Ovary (tissue), 3 donors: ENCODE data around the gene NCS1.

Experiments used
- EP300 ChIP-seq: sonication (generic); formaldehyde crosslinking; IDR thresholded peaks from one replicate; pipeline ENCODE4 v1.6.1; 2017; ENCODE audit warnings: antibody characterized with exemption
- POLR2A ChIP-seq: fragments of 450-650 bp; IDR thresholded peaks from one replicate; pipeline ENCODE4 v1.6.1; 2017; ENCODE audit warnings: antibody characterized with exemption, mild to moderate bottlenecking, moderate library complexity
- TF ChIP-seq, protein P1 (sequence below), 3 donors: fragments of 450-650 bp in 2 of 3; fragments of 200-600 bp in 1 of 3; IDR thresholded peaks; one replicate each; pipeline versions ENCODE4 v1.5.1 to v1.8.0; 2016 to 2022; ENCODE audit warnings: antibody characterized with exemption in 3 of 3, mild to moderate bottlenecking in 1 of 3
- donor health status: DM: no; HTN: no; CAD: no.

- TF ChIP-seq EP300 (no peak), POLR2A (no peak)
- TF ChIP-seq, protein P1, sequence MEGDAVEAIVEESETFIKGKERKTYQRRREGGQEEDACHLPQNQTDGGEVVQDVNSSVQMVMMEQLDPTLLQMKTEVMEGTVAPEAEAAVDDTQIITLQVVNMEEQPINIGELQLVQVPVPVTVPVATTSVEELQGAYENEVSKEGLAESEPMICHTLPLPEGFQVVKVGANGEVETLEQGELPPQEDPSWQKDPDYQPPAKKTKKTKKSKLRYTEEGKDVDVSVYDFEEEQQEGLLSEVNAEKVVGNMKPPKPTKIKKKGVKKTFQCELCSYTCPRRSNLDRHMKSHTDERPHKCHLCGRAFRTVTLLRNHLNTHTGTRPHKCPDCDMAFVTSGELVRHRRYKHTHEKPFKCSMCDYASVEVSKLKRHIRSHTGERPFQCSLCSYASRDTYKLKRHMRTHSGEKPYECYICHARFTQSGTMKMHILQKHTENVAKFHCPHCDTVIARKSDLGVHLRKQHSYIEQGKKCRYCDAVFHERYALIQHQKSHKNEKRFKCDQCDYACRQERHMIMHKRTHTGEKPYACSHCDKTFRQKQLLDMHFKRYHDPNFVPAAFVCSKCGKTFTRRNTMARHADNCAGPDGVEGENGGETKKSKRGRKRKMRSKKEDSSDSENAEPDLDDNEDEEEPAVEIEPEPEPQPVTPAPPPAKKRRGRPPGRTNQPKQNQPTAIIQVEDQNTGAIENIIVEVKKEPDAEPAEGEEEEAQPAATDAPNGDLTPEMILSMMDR (IDR thresholded peaks at IDR 0.05): no peak
Measured at GRCh38 chr9:130180516-130180915, 8.3 kb downstream of the NCS1 start.
